HEK293T (cell line): ENCODE measurements around the gene TMEM150C.

Source experiments
- FOXA1 ChIP-seq: fragments of 450-650 bp; IDR thresholded peaks from 2 replicates; pipeline ENCODE4 v1.6.1; 2016; ENCODE audit warnings: mild to moderate bottlenecking
- FOXK2 ChIP-seq: fragments of 450-650 bp; IDR thresholded peaks from 2 replicates; pipeline ENCODE4 v1.6.1; 2016; ENCODE audit warnings: mild to moderate bottlenecking
- FOXM1 ChIP-seq: fragments of 450-650 bp; IDR thresholded peaks from 2 replicates; pipeline ENCODE4 v1.6.1; 2017; ENCODE audit warnings: mild to moderate bottlenecking, borderline replicate concordance
- LEF1 ChIP-seq: fragments of 450-650 bp; IDR thresholded peaks from 2 replicates; pipeline ENCODE4 v1.6.1; 2017; ENCODE audit warnings: mild to moderate bottlenecking, borderline replicate concordance
- NFRKB ChIP-seq: fragments of 450-650 bp; IDR thresholded peaks from 2 replicates; pipeline ENCODE4 v1.6.1; 2016; ENCODE audit warnings: mild to moderate bottlenecking, moderate library complexity
- PKNOX1 ChIP-seq: fragments of 450-650 bp; IDR thresholded peaks from 2 replicates; pipeline ENCODE4 v1.6.1; 2016
- SP1 ChIP-seq: fragments of 450-650 bp; IDR thresholded peaks from 2 replicates; pipeline ENCODE4 v1.6.1; 2017
- TARDBP ChIP-seq: fragments of 450-650 bp; IDR thresholded peaks from 2 replicates; pipeline ENCODE4 v1.6.1; 2016
- ZNF384 ChIP-seq: fragments of 450-650 bp; IDR thresholded peaks from 2 replicates; pipeline ENCODE4 v1.6.1; 2016

- TF ChIP-seq PKNOX1 (no peak), FOXA1 (no peak), NFRKB (no peak), ZNF384 (no peak), LEF1 (no peak), FOXM1 (no peak), FOXK2 (no peak), TARDBP (no peak), SP1 (no peak)
Measured at GRCh38 chr4:82495666-82496065, 66.1 kb downstream of the TMEM150C start.
